Measurements from ENCODE around the gene TRIM8.

DNA sequence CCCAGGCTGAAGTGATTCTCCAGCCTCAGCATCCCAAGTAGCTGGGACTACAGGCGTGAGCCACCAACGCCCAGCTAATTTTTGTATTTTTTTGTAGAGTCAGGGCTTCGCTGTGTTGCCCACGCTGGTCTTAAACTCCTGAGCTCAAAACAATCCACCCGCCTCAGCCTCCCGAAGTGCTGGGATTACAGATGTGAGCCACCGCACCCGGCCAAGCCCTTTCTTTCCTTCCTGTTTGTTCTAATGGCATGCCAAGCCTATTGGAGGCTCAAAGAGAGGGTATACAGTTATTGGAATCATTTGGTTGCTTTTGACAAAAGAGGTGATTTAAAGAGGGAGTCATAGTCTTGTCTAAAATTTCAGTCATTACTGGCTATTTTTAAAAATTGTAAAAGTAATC is 46.0 kb upstream of the TRIM8 start:
- TF ChIP-seq, protein P1, sequence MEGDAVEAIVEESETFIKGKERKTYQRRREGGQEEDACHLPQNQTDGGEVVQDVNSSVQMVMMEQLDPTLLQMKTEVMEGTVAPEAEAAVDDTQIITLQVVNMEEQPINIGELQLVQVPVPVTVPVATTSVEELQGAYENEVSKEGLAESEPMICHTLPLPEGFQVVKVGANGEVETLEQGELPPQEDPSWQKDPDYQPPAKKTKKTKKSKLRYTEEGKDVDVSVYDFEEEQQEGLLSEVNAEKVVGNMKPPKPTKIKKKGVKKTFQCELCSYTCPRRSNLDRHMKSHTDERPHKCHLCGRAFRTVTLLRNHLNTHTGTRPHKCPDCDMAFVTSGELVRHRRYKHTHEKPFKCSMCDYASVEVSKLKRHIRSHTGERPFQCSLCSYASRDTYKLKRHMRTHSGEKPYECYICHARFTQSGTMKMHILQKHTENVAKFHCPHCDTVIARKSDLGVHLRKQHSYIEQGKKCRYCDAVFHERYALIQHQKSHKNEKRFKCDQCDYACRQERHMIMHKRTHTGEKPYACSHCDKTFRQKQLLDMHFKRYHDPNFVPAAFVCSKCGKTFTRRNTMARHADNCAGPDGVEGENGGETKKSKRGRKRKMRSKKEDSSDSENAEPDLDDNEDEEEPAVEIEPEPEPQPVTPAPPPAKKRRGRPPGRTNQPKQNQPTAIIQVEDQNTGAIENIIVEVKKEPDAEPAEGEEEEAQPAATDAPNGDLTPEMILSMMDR (IDR thresholded peaks at IDR 0.05 in 2 of 3, conservative IDR thresholded peaks at IDR 0.05 in 1 of 3; ENCODE audit: borderline replicate concordance in 1 of 3, insufficient read depth in 1 of 3, low read depth in 2 of 3, low read length in 2 of 3) = no peak
- no peak for TF ChIP-seq SP1 (IDR thresholded peaks at IDR 0.05; ENCODE audit: low read depth)
- TF ChIP-seq RAD21 (IDR thresholded peaks at IDR 0.05; ENCODE audit: low read depth) = no peak
- no peak for TF ChIP-seq EZH2 (IDR thresholded peaks at IDR 0.05)
- TF ChIP-seq, protein P2, sequence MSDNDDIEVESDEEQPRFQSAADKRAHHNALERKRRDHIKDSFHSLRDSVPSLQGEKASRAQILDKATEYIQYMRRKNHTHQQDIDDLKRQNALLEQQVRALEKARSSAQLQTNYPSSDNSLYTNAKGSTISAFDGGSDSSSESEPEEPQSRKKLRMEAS (IDR thresholded peaks at IDR 0.05) = no peak
- no peak for TF ChIP-seq EZH2phosphoT487 (IDR thresholded peaks at IDR 0.05; ENCODE audit: borderline replicate concordance)
- TF ChIP-seq POLR2AphosphoS5 (IDR thresholded peaks at IDR 0.05; ENCODE audit: low read depth, low read length) = no peak
